Epidermal melanocyte (primary cell): ENCODE data around the gene TAPBPL.
A peak's percentile ranks its signal among the peaks of the same experiment; 100 is the strongest.
"Not testable (repeated sequence)": the region's sequence is repeated elsewhere in the genome, so short reads cannot be mapped to it uniquely, and the experiment has no call there.

ENCODE experiments used
- DNase-seq: peaks from one replicate; pipeline ENCODE4 v3.0.0; 2011; ENCODE audit warnings: low spot score; ENCODE audit not compliant: insufficient read length

The TAPBPL gene

GRCh38 chr12:6462234-6462995, 10.6 kb downstream of the TAPBPL start:
- DNase-seq, result no peak

GRCh38 chr12:6463216-6463615, 11.4 kb downstream of the TAPBPL start:
- DNase-seq, result no peak

- DNase-seq, result no peak
These were observed 12.0 kb downstream of the TAPBPL start for GRCh38 chr12:6463858-6464257.

- no peak for DNase-seq
These were observed 12.7 kb downstream of the TAPBPL start for GRCh38 chr12:6464531-6464930.

- peak; percentile 83 for DNase-seq
These were observed 13.8 kb downstream of the TAPBPL start for GRCh38 chr12:6465467-6466183.

GRCh38 chr12:6466184-6466573, 14.3 kb downstream of the TAPBPL start:
- DNase-seq, result no peak

- not testable (repeated sequence) for DNase-seq
These were observed 14.9 kb downstream of the TAPBPL start for GRCh38 chr12:6466751-6467150.

GRCh38 chr12:6467571-6468282, 15.9 kb downstream of the TAPBPL start:
- not testable (repeated sequence) for DNase-seq

GRCh38 chr12:6468283-6468575, 16.4 kb downstream of the TAPBPL start:
- no peak for DNase-seq

GRCh38 chr12:6469092-6469491, 17.2 kb downstream of the TAPBPL start:
- no peak for DNase-seq

- no peak for DNase-seq
These were observed 17.9 kb downstream of the TAPBPL start for GRCh38 chr12:6469609-6470374.

GRCh38 chr12:6470375-6471163, 18.7 kb downstream of the TAPBPL start, which contains the start of gene VAMP1:
TSS of gene VAMP1 (minus strand) at chr12:6470677. CDS start at chr12:6470531, 146 bp downstream.
- peak; percentile 97 for DNase-seq

GRCh38 chr12:6471989-6472360, 20.1 kb downstream of the TAPBPL start:
- no peak for DNase-seq

- no peak for DNase-seq
These were observed 20.6 kb downstream of the TAPBPL start for GRCh38 chr12:6472491-6472890.

GRCh38 chr12:6475233-6475975, 23.6 kb downstream of the TAPBPL start:
- not testable (repeated sequence) for DNase-seq

- peak; percentile 69 for DNase-seq
These were observed 24.6 kb downstream of the TAPBPL start for GRCh38 chr12:6476489-6476888.

- DNase-seq, result not testable (repeated sequence)
These were observed 25.9 kb downstream of the TAPBPL start for GRCh38 chr12:6477601-6478377.

GRCh38 chr12:6478416-6478815, 26.6 kb downstream of the TAPBPL start:
- no peak for DNase-seq

GRCh38 chr12:6488240-6488639, 36.4 kb downstream of the TAPBPL start:
- no peak for DNase-seq
